Measurements from ENCODE around the gene PPP2R2C. TPM values are rescaled to one million over a fixed set of nuclear protein-coding genes. Genes with fewer than 3 reads are reported as not detected.

PPP2R2C gene
- total RNA-seq, 1 donor from 2014 or later = 2.2 TPM

- Histone ChIP-seq H3K4me3 (no peak overlapping the region), H3K4me1 (no peaks in the 10 kb centered on the region), H3K36me3 (no peaks in the 10 kb centered on the region), H3K27ac (no peak overlapping the region), H3K27me3 (no peaks in the 10 kb centered on the region), H3K9me3 (no peaks in the 10 kb centered on the region)
- no peak for DNase-seq (ENCODE audit: low spot score in 2 of 2)
- intact Hi-C loops (cut with DNase I) = no loop called here
- TF ChIP-seq, protein P1, sequence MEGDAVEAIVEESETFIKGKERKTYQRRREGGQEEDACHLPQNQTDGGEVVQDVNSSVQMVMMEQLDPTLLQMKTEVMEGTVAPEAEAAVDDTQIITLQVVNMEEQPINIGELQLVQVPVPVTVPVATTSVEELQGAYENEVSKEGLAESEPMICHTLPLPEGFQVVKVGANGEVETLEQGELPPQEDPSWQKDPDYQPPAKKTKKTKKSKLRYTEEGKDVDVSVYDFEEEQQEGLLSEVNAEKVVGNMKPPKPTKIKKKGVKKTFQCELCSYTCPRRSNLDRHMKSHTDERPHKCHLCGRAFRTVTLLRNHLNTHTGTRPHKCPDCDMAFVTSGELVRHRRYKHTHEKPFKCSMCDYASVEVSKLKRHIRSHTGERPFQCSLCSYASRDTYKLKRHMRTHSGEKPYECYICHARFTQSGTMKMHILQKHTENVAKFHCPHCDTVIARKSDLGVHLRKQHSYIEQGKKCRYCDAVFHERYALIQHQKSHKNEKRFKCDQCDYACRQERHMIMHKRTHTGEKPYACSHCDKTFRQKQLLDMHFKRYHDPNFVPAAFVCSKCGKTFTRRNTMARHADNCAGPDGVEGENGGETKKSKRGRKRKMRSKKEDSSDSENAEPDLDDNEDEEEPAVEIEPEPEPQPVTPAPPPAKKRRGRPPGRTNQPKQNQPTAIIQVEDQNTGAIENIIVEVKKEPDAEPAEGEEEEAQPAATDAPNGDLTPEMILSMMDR (IDR thresholded peaks at IDR 0.05) = no peak
Observed at GRCh38 chr4:6409381-6409780, 63.0 kb downstream of the PPP2R2C start.

GRCh38 chr4:6408263-6408662, 64.2 kb downstream of the PPP2R2C start:
- Histone ChIP-seq H3K9me3 (no peaks in the 10 kb centered on the region), H3K4me3 (no peak overlapping the region), H3K36me3 (no peaks in the 10 kb centered on the region), H3K27me3 (no peaks in the 10 kb centered on the region), H3K27ac (no peak overlapping the region), H3K4me1 (no peaks in the 10 kb centered on the region)
- intact Hi-C loops (cut with DNase I) = no loop called here
- TF ChIP-seq, protein P1 (IDR thresholded peaks at IDR 0.05) = no peak
- DNase-seq (ENCODE audit: low spot score in 2 of 2) = no peak

DNA sequence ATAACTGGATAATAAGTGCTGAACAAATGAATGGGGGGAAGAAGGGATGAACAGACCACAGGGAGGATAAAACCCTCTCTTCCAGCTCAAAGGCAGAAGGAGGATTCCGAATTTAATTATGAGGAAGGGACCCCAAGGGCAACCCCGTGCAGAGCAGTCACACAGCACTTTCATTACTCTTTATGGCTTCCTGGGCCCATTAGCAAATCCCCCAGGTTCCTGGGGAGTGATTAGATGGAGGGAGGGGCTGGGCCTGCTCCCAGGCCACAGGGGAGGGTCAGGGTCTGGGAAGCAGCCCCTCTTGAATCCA, 67.1 kb downstream of the PPP2R2C start:
- no peak for DNase-seq (ENCODE audit: low spot score in 2 of 2)
- Histone ChIP-seq H3K36me3 (no peaks in the 10 kb centered on the region), H3K4me3 (no peak overlapping the region), H3K27ac (no peak overlapping the region), H3K9me3 (no peaks in the 10 kb centered on the region), H3K27me3 (no peaks in the 10 kb centered on the region), H3K4me1 (no peaks in the 10 kb centered on the region)
- intact Hi-C loops (cut with DNase I) = no loop called here
- TF ChIP-seq, protein P1 (IDR thresholded peaks at IDR 0.05) = no peak

GRCh38 chr4:6404611-6405396, 67.6 kb downstream of the PPP2R2C start:
- no peaks in the 10 kb centered on the region for H3K36me3 ChIP-seq
- TF ChIP-seq, protein P1 (IDR thresholded peaks at IDR 0.05) = no peak
- DNase-seq (ENCODE audit: low spot score in 2 of 2) = no peak

GRCh38 chr4:6403400-6403685, 69.1 kb downstream of the PPP2R2C start:
- no peak overlapping the region for H3K4me3 ChIP-seq
- no peak overlapping the region for H3K27ac ChIP-seq
- no peaks in the 10 kb centered on the region for H3K4me1 ChIP-seq
- H3K36me3 ChIP-seq = no peaks in the 10 kb centered on the region
- TF ChIP-seq, protein P1 (IDR thresholded peaks at IDR 0.05) = no peak
- intact Hi-C loops (cut with DNase I) = no loop called here
- no peaks in the 10 kb centered on the region for H3K9me3 ChIP-seq
- H3K27me3 ChIP-seq = no peaks in the 10 kb centered on the region
- DNase-seq (ENCODE audit: low spot score in 2 of 2) = no peak

More at GRCh38 chr4:6404611-6405396, 67.6 kb downstream of the PPP2R2C start:
- H3K4me1 ChIP-seq = no peaks in the 10 kb centered on the region
- no peaks in the 10 kb centered on the region for H3K27me3 ChIP-seq
- H3K4me3 ChIP-seq = no peak overlapping the region
- H3K27ac ChIP-seq = no peak overlapping the region
- intact Hi-C loops (cut with DNase I) = no loop called here
- no peaks in the 10 kb centered on the region for H3K9me3 ChIP-seq

Measured in ascending aorta (tissue), 2 donors.